Measurements from ENCODE around the gene NRDE2. TPM values are rescaled to one million over a fixed set of nuclear protein-coding genes. Genes with fewer than 3 reads are reported as not detected.

Gene NRDE2
- total RNA-seq, 1 donor from 2014 or later, result 10.2 TPM

GRCh38 chr14:90336401-90336800, 4.7 kb upstream of the NRDE2 start:
- H3K79me2 ChIP-seq (ENCODE audit: low read depth), result peaks cover under 1% of the 10 kb centered on the region
- DNase-seq (ENCODE audit: low spot score), result no peak
- Mint-ChIP-seq H3K4me3 (no peak overlapping the region), H3K36me3 (no peaks in the 10 kb centered on the region), H3K4me1 (peaks cover 2% of the 10 kb centered on the region), H3K27ac (no peak overlapping the region), H3K27me3 (ENCODE audit: insufficient read depth, low read depth) (peaks cover 23% of the 10 kb centered on the region), H3K9me3 (peaks cover 2% of the 10 kb centered on the region)
- peaks cover 66% of the 10 kb centered on the region for H3K27me3 ChIP-seq
- H3K9me3 ChIP-seq (ENCODE audit: low read depth), result no peaks in the 10 kb centered on the region
- no peak overlapping the region for H3K9ac ChIP-seq
- H2AFZ ChIP-seq (replicated peaks), result no peak overlapping the region
- no peaks in the 10 kb centered on the region for H3F3A ChIP-seq (ENCODE audit: low read depth)
- no peak overlapping the region for H3K27ac ChIP-seq
- no peaks in the 10 kb centered on the region for H3K36me3 ChIP-seq
- TF ChIP-seq, protein P1, sequence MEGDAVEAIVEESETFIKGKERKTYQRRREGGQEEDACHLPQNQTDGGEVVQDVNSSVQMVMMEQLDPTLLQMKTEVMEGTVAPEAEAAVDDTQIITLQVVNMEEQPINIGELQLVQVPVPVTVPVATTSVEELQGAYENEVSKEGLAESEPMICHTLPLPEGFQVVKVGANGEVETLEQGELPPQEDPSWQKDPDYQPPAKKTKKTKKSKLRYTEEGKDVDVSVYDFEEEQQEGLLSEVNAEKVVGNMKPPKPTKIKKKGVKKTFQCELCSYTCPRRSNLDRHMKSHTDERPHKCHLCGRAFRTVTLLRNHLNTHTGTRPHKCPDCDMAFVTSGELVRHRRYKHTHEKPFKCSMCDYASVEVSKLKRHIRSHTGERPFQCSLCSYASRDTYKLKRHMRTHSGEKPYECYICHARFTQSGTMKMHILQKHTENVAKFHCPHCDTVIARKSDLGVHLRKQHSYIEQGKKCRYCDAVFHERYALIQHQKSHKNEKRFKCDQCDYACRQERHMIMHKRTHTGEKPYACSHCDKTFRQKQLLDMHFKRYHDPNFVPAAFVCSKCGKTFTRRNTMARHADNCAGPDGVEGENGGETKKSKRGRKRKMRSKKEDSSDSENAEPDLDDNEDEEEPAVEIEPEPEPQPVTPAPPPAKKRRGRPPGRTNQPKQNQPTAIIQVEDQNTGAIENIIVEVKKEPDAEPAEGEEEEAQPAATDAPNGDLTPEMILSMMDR (IDR thresholded peaks at IDR 0.05), result no peak
- TF ChIP-seq EZH2phosphoT487 (IDR thresholded peaks at IDR 0.05), result no peak
- TF ChIP-seq EZH2 (IDR thresholded peaks at IDR 0.05), result no peak
- no peak overlapping the region for H3K4me3 ChIP-seq
- no peaks in the 10 kb centered on the region for H3K4me1 ChIP-seq
- H3K4me2 ChIP-seq, result no peak overlapping the region
- H4K20me1 ChIP-seq (ENCODE audit: low read depth), result no peaks in the 10 kb centered on the region

- Histone ChIP-seq H3K4me2 (peak overlapping the region; percentile 77), H3K4me1 (peaks cover 7% of the 10 kb centered on the region), H3K79me2 (ENCODE audit: low read depth) (peaks cover 40% of the 10 kb centered on the region), H3K27me3 (peaks cover 46% of the 10 kb centered on the region), H3F3A (ENCODE audit: low read depth) (no peaks in the 10 kb centered on the region), H3K9ac (no peak overlapping the region), H4K20me1 (ENCODE audit: low read depth) (no peaks in the 10 kb centered on the region), H3K9me3 (ENCODE audit: low read depth) (no peaks in the 10 kb centered on the region), H3K27ac (no peak overlapping the region), H3K4me3 (peak overlapping the region; percentile 43), H3K36me3 (no peaks in the 10 kb centered on the region), H2AFZ (replicated peaks) (peak overlapping the region; percentile 78)
- TF ChIP-seq EZH2phosphoT487 (IDR thresholded peaks at IDR 0.05) (no peak), EZH2 (IDR thresholded peaks at IDR 0.05) (no peak)
- TF ChIP-seq, protein P1 (IDR thresholded peaks at IDR 0.05), result no peak
- Mint-ChIP-seq H3K36me3 (peaks cover 2% of the 10 kb centered on the region), H3K27ac (no peak overlapping the region), H3K27me3 (ENCODE audit: insufficient read depth, low read depth) (peaks cover 17% of the 10 kb centered on the region), H3K4me1 (peaks cover 11% of the 10 kb centered on the region), H3K9me3 (no peaks in the 10 kb centered on the region), H3K4me3 (peak overlapping the region; percentile 93)
- no peak for DNase-seq (ENCODE audit: low spot score)
Observed at GRCh38 chr14:90332271-90332584, 487 bp upstream of the NRDE2 start.

DNA sequence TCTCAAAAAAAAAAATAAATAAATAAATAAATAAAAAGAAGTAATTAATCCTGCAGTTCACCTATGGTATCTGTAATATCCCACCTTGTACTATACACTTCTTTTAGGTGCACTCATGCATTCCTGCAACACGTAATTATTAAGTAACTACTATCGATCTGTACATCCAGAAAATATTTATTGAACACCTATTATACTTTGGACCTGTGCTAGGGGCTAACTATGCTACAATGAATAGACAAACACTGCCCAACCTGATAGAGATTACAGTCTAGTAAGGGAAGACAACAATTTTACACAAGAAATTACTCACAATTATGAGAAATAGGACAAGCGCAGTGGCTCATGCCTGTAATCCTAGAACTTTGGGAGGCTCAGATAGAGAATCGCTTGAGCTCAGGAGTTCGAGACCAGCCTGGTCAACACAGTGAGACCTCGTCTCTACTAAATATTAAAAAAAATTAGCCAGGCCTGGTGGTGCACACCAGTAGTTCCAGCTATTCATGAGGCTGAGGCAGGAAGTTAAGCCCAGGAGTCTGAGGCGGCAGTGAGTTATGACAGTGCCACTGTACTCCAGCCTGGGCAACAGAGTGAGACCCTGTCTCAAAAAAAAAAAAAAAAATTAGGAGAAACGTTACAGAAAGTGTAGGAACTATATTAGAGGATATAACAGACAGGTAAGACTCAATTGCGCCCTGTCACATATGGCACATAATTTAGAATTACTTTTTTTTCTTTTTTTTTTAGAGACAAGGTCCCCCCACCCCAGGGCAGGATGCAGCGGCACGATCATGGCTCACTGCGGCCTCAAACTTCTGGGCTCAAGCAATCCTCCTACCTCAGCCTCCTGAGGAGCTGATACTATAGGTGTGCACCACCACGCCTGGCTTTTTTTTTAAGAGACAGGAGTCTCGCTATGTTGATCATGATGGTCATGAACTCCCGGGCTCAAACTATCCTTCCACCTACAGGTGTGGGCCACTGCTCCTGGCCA, 1.2 kb downstream of the NRDE2 start:
- H3K4me3 Mint-ChIP-seq, result peak overlapping the region; percentile 93
- TF ChIP-seq EZH2 (IDR thresholded peaks at IDR 0.05) (no peak), EZH2phosphoT487 (IDR thresholded peaks at IDR 0.05) (no peak)
- TF ChIP-seq, protein P1 (IDR thresholded peaks at IDR 0.05), result no peak

More for the DNA sequence above, 1.2 kb downstream of the NRDE2 start:
- Histone ChIP-seq H3K79me2 (ENCODE audit: low read depth) (peaks cover 49% of the 10 kb centered on the region), H2AFZ (replicated peaks) (no peak overlapping the region), H3F3A (ENCODE audit: low read depth) (no peaks in the 10 kb centered on the region), H3K9ac (no peak overlapping the region), H3K27ac (no peak overlapping the region), H4K20me1 (ENCODE audit: low read depth) (no peaks in the 10 kb centered on the region), H3K4me1 (peaks cover 7% of the 10 kb centered on the region), H3K4me3 (peak overlapping the region; percentile 49), H3K4me2 (peak overlapping the region; percentile 73), H3K36me3 (no peaks in the 10 kb centered on the region), H3K27me3 (peaks cover 29% of the 10 kb centered on the region), H3K9me3 (ENCODE audit: low read depth) (no peaks in the 10 kb centered on the region)
- H3K27ac Mint-ChIP-seq, result peak overlapping the region; percentile 98
- H3K36me3 Mint-ChIP-seq, result peaks cover 2% of the 10 kb centered on the region
- no peaks in the 10 kb centered on the region for H3K9me3 Mint-ChIP-seq
- H3K4me1 Mint-ChIP-seq, result peaks cover 11% of the 10 kb centered on the region
- DNase-seq (ENCODE audit: low spot score), result no peak
- H3K27me3 Mint-ChIP-seq (ENCODE audit: insufficient read depth, low read depth), result peaks cover 8% of the 10 kb centered on the region
